GM03348 (cell line): ENCODE data around the gene C1orf87.
"Not testable (repeated sequence)": the region's sequence is repeated elsewhere in the genome, so short reads cannot be mapped to it uniquely, and the experiment has no call there.

Experiments used
- DNase-seq: peaks from one replicate; pipeline ENCODE4 v3.0.0; 2012; ENCODE audit warnings: low spot score

Gene C1orf87

GRCh38 chr1:59994302-59995198 is 79.0 kb downstream of the C1orf87 start:
- peak; percentile 46 for DNase-seq

- DNase-seq: no peak
These were observed 81.3 kb downstream of the C1orf87 start for GRCh38 chr1:59992040-59992820.

- no peak for DNase-seq
These were observed 83.1 kb downstream of the C1orf87 start for GRCh38 chr1:59990470-59990869.

GRCh38 chr1:59986516-59987310 is 86.9 kb downstream of the C1orf87 start:
- peak; percentile 43 for DNase-seq

- DNase-seq: peak; percentile 21
These were observed 87.6 kb downstream of the C1orf87 start for GRCh38 chr1:59985911-59986515.

GRCh38 chr1:59979666-59980065 is 93.9 kb downstream of the C1orf87 start:
- DNase-seq: no peak

GRCh38 chr1:59978511-59978910 is 95.1 kb downstream of the C1orf87 start:
- DNase-seq: no peak

GRCh38 chr1:59978026-59978425 is 95.5 kb downstream of the C1orf87 start:
- DNase-seq: no peak

- DNase-seq: no peak
These were observed 96.5 kb downstream of the C1orf87 start for GRCh38 chr1:59977075-59977410.

- peak; percentile 82 for DNase-seq
These were observed 97.1 kb downstream of the C1orf87 start for GRCh38 chr1:59976194-59977074.

GRCh38 chr1:59973719-59974118 is 99.9 kb downstream of the C1orf87 start:
- no peak for DNase-seq

GRCh38 chr1:59972216-59972927 is 101.2 kb downstream of the C1orf87 start:
- DNase-seq: peak; percentile 20

- DNase-seq: peak; percentile 90
These were observed 102.1 kb downstream of the C1orf87 start for GRCh38 chr1:59971464-59971911.

- not testable (repeated sequence) for DNase-seq
These were observed 103.9 kb downstream of the C1orf87 start for GRCh38 chr1:59969542-59970175.

- DNase-seq: not testable (repeated sequence)
These were observed 104.8 kb downstream of the C1orf87 start for GRCh38 chr1:59968746-59969145.

GRCh38 chr1:59967780-59968179 is 105.8 kb downstream of the C1orf87 start:
- no peak for DNase-seq

- no peak for DNase-seq
These were observed 106.4 kb downstream of the C1orf87 start for GRCh38 chr1:59967141-59967697.

- no peak for DNase-seq
These were observed 121.5 kb downstream of the C1orf87 start for GRCh38 chr1:59952065-59952464.

GRCh38 chr1:59949648-59950047 is 123.9 kb downstream of the C1orf87 start:
- no peak for DNase-seq
